IMR-90 (cell line): ENCODE data around the gene NPHS1. TPM values are rescaled to one million over a fixed set of nuclear protein-coding genes. Genes with fewer than 3 reads are reported as not detected.

Experiments
- ATAC-seq: fragments of 200-7000 bp; cut with Tn5 transposase; 2 replicates; pipeline ENCODE4 v1.9.1; 2020; ENCODE audit warnings: low read depth, mild to moderate bottlenecking, moderate library complexity
- BruUV-seq: library from RNA; stranded (reverse); fragments of 400-500 nt; replicated peaks from 2 replicates; lab custom pipeline; 2021; lab: Mats Ljungman, UMichigan
- CTCF ChIA-PET: fragments of 300-600 bp; formaldehyde crosslinking; extraction: SDS; loops from one replicate; lab custom pipeline; 2021; ENCODE audit warnings: antibody characterized with exemption; lab: Yijun Ruan, JAX
- POLR2A ChIA-PET: fragments of 300-600 bp; sonication (Branson Sonifier 250); formaldehyde crosslinking; loops from one replicate; lab custom pipeline; 2022; ENCODE audit warnings: antibody characterized with exemption; ENCODE audit not compliant: unreplicated experiment; lab: Charles Lee
- DNase-seq: peaks from one replicate; pipeline ENCODE4 v3.0.0; 2013
- H2AFZ ChIP-seq: replicated peaks from 2 replicates; pipeline ENCODE3; 2013; ENCODE audit warnings: low read length, mild to moderate bottlenecking; ENCODE audit not compliant: poor library complexity
- H2AK5ac ChIP-seq: 2 replicates; pipeline ENCODE4 v1.6.1; 2013; ENCODE audit warnings: low read depth, low read length, inconsistent platforms
- H2AK9ac ChIP-seq: replicated peaks from 2 replicates; pipeline ENCODE3; 2013; ENCODE audit warnings: mild to moderate bottlenecking, low read depth, low read length, moderate library complexity; ENCODE audit not compliant: poor library complexity
- H2BK120ac ChIP-seq: 2 replicates; pipeline ENCODE4 v1.6.1; 2013; ENCODE audit warnings: low read depth, low read length, inconsistent platforms
- H2BK15ac ChIP-seq: 3 replicates; pipeline ENCODE4 v1.6.1; 2013; ENCODE audit warnings: low read depth, low read length, inconsistent platforms
- H2BK20ac ChIP-seq: 2 replicates; pipeline ENCODE4 v1.6.1; 2013; ENCODE audit warnings: low read depth, mild to moderate bottlenecking, inconsistent platforms, low read length, moderate library complexity
- H2BK5ac ChIP-seq: 2 replicates; pipeline ENCODE4 v1.6.1; 2013; ENCODE audit warnings: mild to moderate bottlenecking, low read depth, low read length, inconsistent platforms; ENCODE audit not compliant: poor library complexity, severe bottlenecking
- H3K14ac ChIP-seq: replicated peaks from 2 replicates; pipeline ENCODE4 v1.6.1; 2013; ENCODE audit warnings: low read depth, low read length, inconsistent platforms
- H3K18ac ChIP-seq: 2 replicates; pipeline ENCODE4 v1.6.1; 2013; ENCODE audit warnings: low read depth, low read length, control low read depth
- H3K23ac ChIP-seq: 2 replicates; pipeline ENCODE4 v1.6.1; 2013; ENCODE audit warnings: low read depth, low read length, inconsistent platforms
- H3K27ac ChIP-seq: 2 replicates; pipeline ENCODE4 v1.5.1; 2013; ENCODE audit warnings: mild to moderate bottlenecking, control low read depth, low read length; ENCODE audit not compliant: insufficient read depth
- H3K27me3 ChIP-seq: 2 replicates; pipeline ENCODE4 v1.6.1; 2013; ENCODE audit warnings: low read length; ENCODE audit not compliant: control insufficient read depth, insufficient read depth
- H3K36me3 ChIP-seq: 2 replicates; pipeline ENCODE4 v1.6.1; 2013; ENCODE audit warnings: low read length, mixed read lengths; ENCODE audit not compliant: control insufficient read depth, insufficient read depth
- H3K4ac ChIP-seq: 2 replicates; pipeline ENCODE4 v1.6.1; 2013; ENCODE audit warnings: low read depth, low read length, inconsistent platforms
- H3K4me1 ChIP-seq: 2 replicates; pipeline ENCODE4 v1.6.1; 2013; ENCODE audit warnings: low read length, mixed read lengths; ENCODE audit not compliant: control insufficient read depth, insufficient read depth
- H3K4me2 ChIP-seq: 2 replicates; pipeline ENCODE4 v1.6.1; 2013; ENCODE audit warnings: low read depth, mild to moderate bottlenecking, control low read depth, low read length, moderate library complexity
- H3K4me3 ChIP-seq: 2 replicates; pipeline ENCODE4 v1.5.1; 2013; ENCODE audit warnings: low read depth, mild to moderate bottlenecking, control low read depth, low read length, moderate library complexity; ENCODE audit not compliant: insufficient read depth
- H3K56ac ChIP-seq: 2 replicates; pipeline ENCODE4 v1.6.1; 2013; ENCODE audit warnings: low read length, inconsistent platforms; ENCODE audit not compliant: insufficient read depth; ENCODE audit errors: extremely low read depth
- H3K79me1 ChIP-seq, 2 experiments: 2 replicates each; pipeline ENCODE4 v1.6.1; 2013; ENCODE audit warnings: low read length in 2 of 2, inconsistent platforms in 1 of 2, low read depth in 1 of 2
- H3K9ac ChIP-seq: 2 replicates; pipeline ENCODE4 v1.6.1; 2013; ENCODE audit warnings: low read depth, low read length, control low read depth
- H3K9me1 ChIP-seq: 2 replicates; pipeline ENCODE4 v1.6.1; 2013; ENCODE audit warnings: low read length, inconsistent platforms; ENCODE audit not compliant: insufficient read depth
- H3K9me3 ChIP-seq: 2 replicates; pipeline ENCODE4 v1.6.1; 2013; ENCODE audit warnings: low read length; ENCODE audit not compliant: control insufficient read depth, insufficient read depth
- H4K20me1 ChIP-seq: 2 replicates; pipeline ENCODE4 v1.6.1; 2013; ENCODE audit warnings: low read length, inconsistent platforms; ENCODE audit not compliant: insufficient read depth
- H4K5ac ChIP-seq: 2 replicates; pipeline ENCODE4 v1.6.1; 2013; ENCODE audit warnings: mild to moderate bottlenecking, low read depth, low read length, control low read depth
- H4K8ac ChIP-seq, 2 experiments: 2 replicates each; pipeline ENCODE4 v1.6.1; 2013; ENCODE audit warnings: low read depth in 2 of 2, low read length in 2 of 2, control low read depth in 1 of 2, inconsistent platforms in 1 of 2
- H4K91ac ChIP-seq: 2 replicates; pipeline ENCODE4 v1.6.1; 2013; ENCODE audit warnings: low read depth, low read length, inconsistent platforms; ENCODE audit not compliant: insufficient read depth
- BHLHE40 ChIP-seq: fragments of 150-350 bp; IDR thresholded peaks from 2 replicates; pipeline ENCODE4 v1.6.1; 2016; ENCODE audit warnings: mild to moderate bottlenecking, low read depth, low read length
- CEBPB ChIP-seq: IDR thresholded peaks from 2 replicates; pipeline ENCODE4 v1.6.1; 2012; ENCODE audit warnings: low read depth, low read length, improper control_type of control experiment
- FOS ChIP-seq: fragments of 150-350 bp; IDR thresholded peaks from 2 replicates; pipeline ENCODE4 v1.6.1; 2016; ENCODE audit warnings: low read depth, low read length
- MXI1 ChIP-seq: IDR thresholded peaks from 2 replicates; pipeline ENCODE4 v1.6.1; 2012; ENCODE audit warnings: low read depth, mild to moderate bottlenecking, low read length, moderate library complexity, borderline replicate concordance
- RAD21 ChIP-seq: IDR thresholded peaks from 2 replicates; pipeline ENCODE4 v1.6.1; 2012; ENCODE audit warnings: low read length, improper control_type of control experiment
- RFX5 ChIP-seq: IDR thresholded peaks from 2 replicates; pipeline ENCODE4 v1.8.0; 2012; ENCODE audit warnings: low read depth, mild to moderate bottlenecking, low read length, moderate library complexity
- WGBS, 2 experiments: methylation state at CpG; one replicate each; pipeline versions ENCODE4 v1.1.5 to v1.1.7; 2013; ENCODE audit warnings: missing lambda C conversion rate in 2 of 2; ENCODE audit not compliant: insufficient read length in 1 of 2; ENCODE audit errors: extremely low coverage in 2 of 2; 5-methylcytosine and 5-hydroxymethylcytosine counted together
- dilution Hi-C: fragments of 300-500 bp; cut with HindIII; formaldehyde crosslinking; loops from one replicate; pipeline ENCODE4 v1.14.3; 2018; ENCODE audit warnings: low sequenced_read_pairs; ENCODE audit not compliant: unreplicated experiment
- in situ Hi-C: fragments of 300-500 bp; cut with MboI; formaldehyde crosslinking; loops from 3 replicates; pipeline ENCODE4 v1.14.3; 2019; ENCODE audit warnings: low sequenced_read_pairs, inconsistent platforms, mixed read lengths
- intact Hi-C: fragments of 100-400 bp; cut with micrococcal nuclease; formaldehyde crosslinking; loops from 2 replicates; pipeline ENCODE4 v1.10.0; 2022
- polyA plus RNA-seq, 3 experiments: library from polyadenylated mRNA; depleted of rRNA; stranded (reverse); fragments of >200 nt; gene quantifications; 2 replicates each; pipeline ENCODE4 v1.2.3, GENCODE V29; 2012; ENCODE audit warnings: low replicate concordance in 1 of 3
- total RNA-seq: library from RNA; depleted of rRNA; stranded (reverse); fragments of >200 nt; gene quantifications from 2 replicates; pipeline ENCODE4 v1.2.3, GENCODE V29; 2012

NPHS1 gene
- total and polyA plus RNA-seq, 2 of the 4 experiments (the other 2 are of a cell fraction) = not detected

- TF ChIP-seq FOS = no peak
- no peak for TF ChIP-seq CEBPB
These were observed 45.6 kb upstream of the NPHS1 start (continued) for GRCh38 chr19:35897706-35898451.

GRCh38 chr19:35896643-35897040 is 44.3 kb upstream of the NPHS1 start:
- no peak overlapping the region for H4K5ac ChIP-seq
- H2AK9ac ChIP-seq = no peak overlapping the region
- ATAC-seq (no peak), DNase-seq (no peak)
- no peak overlapping the region for H2BK15ac ChIP-seq
- H2AK5ac ChIP-seq = no peak overlapping the region
- no peak overlapping the region for H3K9ac ChIP-seq
- no peak overlapping the region for H3K4me3 ChIP-seq
- H3K9me1 ChIP-seq = peaks cover 1% of the 10 kb centered on the region
- no peak overlapping the region for H3K23ac ChIP-seq
- H3K18ac ChIP-seq = no peak overlapping the region
- dilution Hi-C loops (no loop called here), intact Hi-C loops (no loop called here), in situ Hi-C loops (no loop called here)
- H3K36me3 ChIP-seq = peaks cover 19% of the 10 kb centered on the region
- no peak overlapping the region for H2BK120ac ChIP-seq
- no peaks in the 10 kb centered on the region for H3K27me3 ChIP-seq
- H3K4me1 ChIP-seq = peaks cover 10% of the 10 kb centered on the region
- peaks cover 16 to 36% of the 10 kb centered on the region in 2 experiments; a peak in 3 of 4 replicates for H3K79me1 ChIP-seq
- BruUV-seq = no TSS peak
- ChIA-PET CTCF (no interaction called here), POLR2A (no interaction called here)
- WGBS, 2 experiments = no CpG with 5 or more reads among the region's 13 CpGs
- no peak overlapping the region for H3K27ac ChIP-seq
- H4K91ac ChIP-seq = no peak overlapping the region
- no peak overlapping the region for H3K4me2 ChIP-seq
- TF ChIP-seq RFX5 (no peak), RAD21 (no peak), MXI1 (no peak), CEBPB (no peak), BHLHE40 (no peak)
- no peak overlapping the region for H2BK5ac ChIP-seq
- no peak overlapping the region for H2AFZ ChIP-seq
- H3K9me3 ChIP-seq = no peaks in the 10 kb centered on the region
- no peak overlapping the region for H3K14ac ChIP-seq
- H3K4ac ChIP-seq = no peak overlapping the region
- H4K8ac ChIP-seq = no peak overlapping the region
- no peak overlapping the region for H3K56ac ChIP-seq
- H2BK20ac ChIP-seq = no peak overlapping the region
- H4K20me1 ChIP-seq = no peaks in the 10 kb centered on the region
